ENCODE results near the gene MOSMO. TPM values are rescaled to one million over a fixed set of nuclear protein-coding genes. Genes with fewer than 3 reads are reported as not detected.
"Not testable (repeated sequence)": the region's sequence is repeated elsewhere in the genome, so short reads cannot be mapped to it uniquely, and the experiment has no call there.

MOSMO gene
- total RNA-seq, 1 experiment from 2014 or later: 30.1 TPM

DNA sequence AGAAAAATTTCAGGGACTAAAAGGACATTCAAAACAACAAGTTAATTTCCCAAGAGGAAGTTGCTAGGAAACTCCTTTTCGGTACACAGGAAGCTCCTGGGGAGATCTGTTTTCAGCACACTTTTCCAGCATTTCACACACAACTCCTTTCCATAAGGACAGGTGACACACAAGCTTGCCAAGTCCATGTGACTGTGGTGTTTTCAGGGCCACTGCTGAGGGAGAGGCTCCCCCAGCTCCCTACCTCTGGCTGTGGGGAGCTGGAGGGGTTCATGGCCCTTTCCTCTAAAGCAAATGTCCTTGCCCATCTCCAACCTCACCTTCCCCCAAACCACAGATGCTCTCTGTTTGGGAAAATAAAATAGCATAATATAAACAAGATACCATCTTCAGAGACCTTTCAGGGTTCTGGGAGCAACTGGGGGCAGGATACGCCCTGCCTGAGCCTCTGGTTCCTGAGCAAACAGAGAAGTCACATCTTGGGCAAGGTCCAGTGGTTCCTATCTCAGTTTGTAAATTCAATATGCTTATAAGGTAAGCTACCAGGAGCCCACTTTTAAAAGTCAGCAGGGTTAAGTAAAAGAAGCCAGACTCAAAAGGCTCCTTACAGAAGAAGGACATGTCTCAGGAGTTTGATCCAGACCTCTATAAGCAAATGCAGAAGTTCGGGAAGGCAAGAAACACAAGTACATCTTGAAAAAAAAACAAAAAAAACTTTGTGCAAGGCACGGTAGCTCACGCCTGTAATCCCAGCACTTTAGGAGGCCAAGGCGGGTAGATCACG lies 10.0 kb upstream of the MOSMO start:
- no peak overlapping the region for H3K4me3 Mint-ChIP-seq (ENCODE audit: low read depth, unreplicated experiment)
- H3K36me3 Mint-ChIP-seq (ENCODE audit: insufficient read depth, unreplicated experiment): no peaks in the 10 kb centered on the region
- H3K27ac Mint-ChIP-seq (ENCODE audit: unreplicated experiment): no peak overlapping the region
- no peaks in the 10 kb centered on the region for H3K27me3 Mint-ChIP-seq (ENCODE audit: unreplicated experiment)
- intact Hi-C loops (cut with micrococcal nuclease; ENCODE audit: unreplicated experiment): no loop called here
- TF ChIP-seq, protein P1, sequence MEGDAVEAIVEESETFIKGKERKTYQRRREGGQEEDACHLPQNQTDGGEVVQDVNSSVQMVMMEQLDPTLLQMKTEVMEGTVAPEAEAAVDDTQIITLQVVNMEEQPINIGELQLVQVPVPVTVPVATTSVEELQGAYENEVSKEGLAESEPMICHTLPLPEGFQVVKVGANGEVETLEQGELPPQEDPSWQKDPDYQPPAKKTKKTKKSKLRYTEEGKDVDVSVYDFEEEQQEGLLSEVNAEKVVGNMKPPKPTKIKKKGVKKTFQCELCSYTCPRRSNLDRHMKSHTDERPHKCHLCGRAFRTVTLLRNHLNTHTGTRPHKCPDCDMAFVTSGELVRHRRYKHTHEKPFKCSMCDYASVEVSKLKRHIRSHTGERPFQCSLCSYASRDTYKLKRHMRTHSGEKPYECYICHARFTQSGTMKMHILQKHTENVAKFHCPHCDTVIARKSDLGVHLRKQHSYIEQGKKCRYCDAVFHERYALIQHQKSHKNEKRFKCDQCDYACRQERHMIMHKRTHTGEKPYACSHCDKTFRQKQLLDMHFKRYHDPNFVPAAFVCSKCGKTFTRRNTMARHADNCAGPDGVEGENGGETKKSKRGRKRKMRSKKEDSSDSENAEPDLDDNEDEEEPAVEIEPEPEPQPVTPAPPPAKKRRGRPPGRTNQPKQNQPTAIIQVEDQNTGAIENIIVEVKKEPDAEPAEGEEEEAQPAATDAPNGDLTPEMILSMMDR (IDR thresholded peaks at IDR 0.05; ENCODE audit: unreplicated experiment): no peak
- DNase-seq: no peak
- H3K4me1 Mint-ChIP-seq (ENCODE audit: low read depth, unreplicated experiment): peaks cover 15% of the 10 kb centered on the region
- H3K9me3 Mint-ChIP-seq (ENCODE audit: low read depth, unreplicated experiment): no peaks in the 10 kb centered on the region
- CTCF ChIA-PET: interaction anchor here (0.6 to 5.8 kb wide), 6 partner anchors 51 to 191 kb away, joined by 3 to 74 read pairs (median 7); no protein-coding TSS in a partner anchor
- no TSS peak for BruUV-seq (replicated peaks)

DNA sequence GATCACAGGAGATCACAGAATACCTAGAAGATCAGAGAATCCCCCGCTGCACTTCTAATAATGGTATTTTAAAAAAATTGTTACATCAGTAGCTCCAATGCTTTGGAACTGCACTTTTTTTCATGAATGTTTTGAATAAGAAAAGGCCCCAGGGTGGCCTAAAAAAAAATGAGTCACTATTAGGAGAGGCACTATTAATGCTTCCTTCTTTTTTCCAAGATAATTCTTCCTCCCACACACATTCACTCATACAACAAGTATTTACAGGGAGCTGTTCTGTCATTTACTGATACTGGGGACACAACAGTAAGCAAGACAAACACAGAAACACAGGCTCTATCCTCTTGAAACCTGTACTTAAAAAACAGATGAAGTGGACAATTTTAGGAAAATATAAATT lies 6.3 kb upstream of the MOSMO start:
- Mint-ChIP-seq H3K4me3 (ENCODE audit: low read depth, unreplicated experiment) (no peak overlapping the region), H3K36me3 (ENCODE audit: insufficient read depth, unreplicated experiment) (no peaks in the 10 kb centered on the region), H3K27me3 (ENCODE audit: unreplicated experiment) (no peaks in the 10 kb centered on the region), H3K9me3 (ENCODE audit: low read depth, unreplicated experiment) (no peaks in the 10 kb centered on the region), H3K4me1 (ENCODE audit: low read depth, unreplicated experiment) (peaks cover 18% of the 10 kb centered on the region), H3K27ac (ENCODE audit: unreplicated experiment) (no peak overlapping the region)
- no peak for DNase-seq
- CTCF ChIA-PET: interaction anchor here (1.5 to 5.8 kb wide), 4 partner anchors 25 to 187 kb away, joined by 5 to 74 read pairs (median 11); no protein-coding TSS in a partner anchor
- TF ChIP-seq, protein P1 (IDR thresholded peaks at IDR 0.05; ENCODE audit: unreplicated experiment): no peak
- intact Hi-C loops (cut with micrococcal nuclease; ENCODE audit: unreplicated experiment): loop anchor here (1.0 to 2.0 kb wide), 3 partner anchors 76 to 187 kb away; no protein-coding TSS in a partner anchor
- BruUV-seq (replicated peaks): no TSS peak

DNA sequence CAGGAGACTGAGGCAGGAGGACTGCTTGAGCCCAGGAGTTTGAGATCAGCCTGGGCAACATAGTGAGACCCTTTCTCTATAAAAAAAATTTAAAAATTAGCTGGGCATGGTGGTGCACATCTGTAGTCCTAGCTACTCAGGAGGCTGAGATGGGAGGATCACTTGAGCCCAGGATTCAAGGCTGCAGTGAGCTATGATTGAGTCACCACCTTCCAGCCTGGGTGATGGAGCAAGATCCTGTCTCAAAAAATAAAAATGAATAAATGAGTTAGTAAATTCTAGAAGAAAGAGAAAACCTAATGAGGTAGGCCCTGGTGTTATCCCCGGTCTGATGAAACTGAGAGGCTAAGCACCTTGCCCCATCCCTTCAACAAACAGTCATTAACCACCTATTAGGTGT lies 5.9 kb upstream of the MOSMO start:
- CTCF ChIA-PET: interaction anchor here (0.8 to 5.8 kb wide), 5 partner anchors 11 to 187 kb away, joined by 3 to 74 read pairs (median 8); no protein-coding TSS in a partner anchor
- H3K27me3 Mint-ChIP-seq (ENCODE audit: unreplicated experiment); intact Hi-C loops (cut with micrococcal nuclease; ENCODE audit: unreplicated experiment); BruUV-seq (replicated peaks); H3K4me3 Mint-ChIP-seq (ENCODE audit: low read depth, unreplicated experiment); H3K9me3 Mint-ChIP-seq (ENCODE audit: low read depth, unreplicated experiment); H3K27ac Mint-ChIP-seq (ENCODE audit: unreplicated experiment); DNase-seq; H3K36me3 Mint-ChIP-seq (ENCODE audit: insufficient read depth, unreplicated experiment): not testable (repeated sequence)
- H3K4me1 Mint-ChIP-seq (ENCODE audit: low read depth, unreplicated experiment): peaks cover 23% of the 10 kb centered on the region

DNA sequence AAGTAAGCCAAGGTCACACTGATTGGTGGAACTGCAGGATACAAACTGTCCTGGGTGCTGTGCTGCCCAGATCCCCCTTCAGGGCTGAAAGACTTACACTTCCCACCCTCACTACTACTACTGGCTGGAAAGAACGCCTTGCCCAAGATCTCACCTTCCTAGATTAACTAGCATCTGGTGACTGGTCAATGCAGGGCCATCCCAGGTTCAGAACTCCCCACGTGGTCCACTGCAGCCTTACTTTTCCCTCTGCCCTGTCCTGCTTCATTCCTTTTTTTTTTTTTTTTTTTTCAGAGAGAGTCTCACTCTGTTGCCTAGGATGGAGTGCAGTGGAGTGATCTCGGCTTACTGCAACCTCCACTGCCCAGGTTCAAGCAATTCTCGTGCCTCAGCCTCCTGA lies 4.7 kb upstream of the MOSMO start:
- DNase-seq: no peak
- no TSS peak for BruUV-seq (replicated peaks)
- Mint-ChIP-seq H3K27me3 (ENCODE audit: unreplicated experiment) (no peaks in the 10 kb centered on the region), H3K27ac (ENCODE audit: unreplicated experiment) (no peak overlapping the region), H3K36me3 (ENCODE audit: insufficient read depth, unreplicated experiment) (peaks cover 12% of the 10 kb centered on the region), H3K9me3 (ENCODE audit: low read depth, unreplicated experiment) (no peaks in the 10 kb centered on the region), H3K4me1 (ENCODE audit: low read depth, unreplicated experiment) (peaks cover 28% of the 10 kb centered on the region), H3K4me3 (ENCODE audit: low read depth, unreplicated experiment) (no peak overlapping the region)
- CTCF ChIA-PET: interaction anchor here (5.8 kb wide), 1 partner anchor 75 kb away, joined by 74 read pairs; no protein-coding TSS in a partner anchor
- intact Hi-C loops (cut with micrococcal nuclease; ENCODE audit: unreplicated experiment): no loop called here
- TF ChIP-seq, protein P1 (IDR thresholded peaks at IDR 0.05; ENCODE audit: unreplicated experiment): no peak

DNA sequence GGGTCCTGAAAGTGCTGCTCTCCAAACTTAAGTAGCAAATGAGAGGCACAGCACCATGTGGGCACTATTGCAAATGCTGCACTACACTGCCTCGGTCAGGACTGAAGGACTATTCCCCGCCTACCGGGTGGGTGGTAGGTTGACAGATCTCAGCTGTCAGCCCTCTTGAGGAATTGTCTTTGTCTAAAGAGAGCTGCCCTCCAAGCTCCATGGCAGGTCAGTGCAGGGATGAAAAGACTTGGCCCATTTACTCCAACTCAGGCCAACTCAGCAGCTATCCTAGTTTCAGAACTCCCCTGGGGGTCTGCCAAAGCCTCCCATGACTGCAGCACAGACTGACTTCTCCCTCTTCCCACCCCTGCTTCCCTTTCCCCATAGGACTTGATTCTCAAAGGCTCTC lies 3.6 kb upstream of the MOSMO start:
- no peak overlapping the region for H3K27ac Mint-ChIP-seq (ENCODE audit: unreplicated experiment)
- DNase-seq: no peak
- no peak overlapping the region for H3K4me3 Mint-ChIP-seq (ENCODE audit: low read depth, unreplicated experiment)
- H3K27me3 Mint-ChIP-seq (ENCODE audit: unreplicated experiment): no peaks in the 10 kb centered on the region
- CTCF ChIA-PET: interaction anchor here (0.7 to 1.8 kb wide), 2 partner anchors 22 to 73 kb away, joined by 3 to 12 read pairs; no protein-coding TSS in a partner anchor
- TF ChIP-seq, protein P1 (IDR thresholded peaks at IDR 0.05; ENCODE audit: unreplicated experiment): no peak
- peaks cover 28% of the 10 kb centered on the region for H3K4me1 Mint-ChIP-seq (ENCODE audit: low read depth, unreplicated experiment)
- H3K9me3 Mint-ChIP-seq (ENCODE audit: low read depth, unreplicated experiment): no peaks in the 10 kb centered on the region
- no TSS peak for BruUV-seq (replicated peaks)
- intact Hi-C loops (cut with micrococcal nuclease; ENCODE audit: unreplicated experiment): no loop called here
- peaks cover 23% of the 10 kb centered on the region for H3K36me3 Mint-ChIP-seq (ENCODE audit: insufficient read depth, unreplicated experiment)

Data from Calu3 (cell line).